GM13976 (cell line): ENCODE data around the gene PPP1R3G.

Source experiments
- DNase-seq: peaks from one replicate; pipeline ENCODE4 v3.0.0; 2012; ENCODE audit warnings: low spot score
- CTCF ChIP-seq: IDR thresholded peaks from 2 replicates; pipeline ENCODE4 v1.5.1; 2012; ENCODE audit warnings: borderline replicate concordance, mild to moderate bottlenecking; ENCODE audit not compliant: insufficient read depth; ENCODE audit errors: extremely low read depth, missing control alignments, control extremely low read depth
- in situ Hi-C: fragments of 300-500 bp; cut with MboI; formaldehyde crosslinking; loops from one replicate; pipeline ENCODE4 v1.12.0; 2022; ENCODE audit warnings: low sequenced_read_pairs, mixed read lengths, inconsistent platforms; ENCODE audit not compliant: unreplicated experiment

The PPP1R3G gene

GRCh38 chr6:5096482-5096881 lies 11.3 kb downstream of the PPP1R3G start:
- TF ChIP-seq CTCF: no peak
- in situ Hi-C loops: no loop called here
- DNase-seq: no peak

- no peak for DNase-seq
- in situ Hi-C loops: no loop called here
- TF ChIP-seq CTCF: no peak
These were observed 13.5 kb downstream of the PPP1R3G start for GRCh38 chr6:5098501-5099270.

GRCh38 chr6:5099537-5099936 lies 14.4 kb downstream of the PPP1R3G start:
- in situ Hi-C loops: no loop called here
- DNase-seq: no peak
- no peak for TF ChIP-seq CTCF

- in situ Hi-C loops: no loop called here
- TF ChIP-seq CTCF: no peak
- no peak for DNase-seq
These were observed 15.7 kb downstream of the PPP1R3G start for GRCh38 chr6:5100806-5101205.

GRCh38 chr6:5102267-5102970 lies 17.3 kb downstream of the PPP1R3G start:
- in situ Hi-C loops: no loop called here
- no peak for TF ChIP-seq CTCF
- DNase-seq: no peak

- no peak for TF ChIP-seq CTCF
- in situ Hi-C loops: no loop called here
- DNase-seq: no peak
These were observed 18.1 kb downstream of the PPP1R3G start for GRCh38 chr6:5103250-5103649.
